Gastroesophageal sphincter (tissue), 4 donors: ENCODE results near the gene IZUMO4. TPM values are rescaled to one million over a fixed set of nuclear protein-coding genes. Genes with fewer than 3 reads are reported as not detected.

Experiments used
- ATAC-seq: fragments of 150-250 bp; one replicate; pipeline ENCODE4 v1.9.1; 2016; ENCODE audit warnings: mild to moderate bottlenecking, moderate library complexity
- H3K27ac ChIP-seq, 4 donors: fragments of 200-600 bp; sonication (generic) in 3 of 4; 1 replicate in 3 of 4; 2 replicates in 1 of 4; pipeline ENCODE4 v1.5.1; 2016 to 2019
- H3K27me3 ChIP-seq: fragments of 200-600 bp; sonication (generic); one replicate; pipeline ENCODE4 v1.5.1; 2019
- H3K36me3 ChIP-seq, 2 donors: fragments of 200-600 bp; sonication (generic); one replicate each; pipeline ENCODE4 v1.5.1; 2019; ENCODE audit warnings: control low read depth in 1 of 2
- H3K4me1 ChIP-seq, 3 donors: fragments of 200-600 bp; sonication (generic); 1 replicate in 2 of 3; 2 replicates in 1 of 3; pipeline ENCODE4 v1.5.1; 2016 to 2019; ENCODE audit warnings: control low read depth in 2 of 3
- H3K4me3 ChIP-seq, 2 donors: fragments of 200-600 bp; sonication (generic); one replicate each; pipeline ENCODE4 v1.5.1; 2019; ENCODE audit warnings: mild to moderate bottlenecking in 1 of 2, moderate library complexity in 1 of 2
- H3K9me3 ChIP-seq, 3 donors: fragments of 200-600 bp; sonication (generic); one replicate each; pipeline ENCODE4 v1.5.1; 2017 to 2019; ENCODE audit warnings: control low read depth in 2 of 3
- EP300 ChIP-seq: sonication (generic); formaldehyde crosslinking; IDR thresholded peaks from one replicate; pipeline ENCODE4 v1.6.1; 2017; ENCODE audit warnings: antibody characterized with exemption, mild to moderate bottlenecking
- POLR2A ChIP-seq, 2 donors: fragments of 450-650 bp; IDR thresholded peaks; one replicate each; pipeline ENCODE4 v1.6.1; 2017; ENCODE audit warnings: antibody characterized with exemption in 2 of 2, mild to moderate bottlenecking in 2 of 2, moderate library complexity in 1 of 2
- POLR2AphosphoS5 ChIP-seq: sonication (generic); formaldehyde crosslinking; IDR thresholded peaks from one replicate; pipeline ENCODE4 v1.6.1; 2017; ENCODE audit warnings: antibody characterized with exemption
- WGBS, 2 donors: methylation state at CpG; one replicate each; pipeline ENCODE4 v1.1.5; 2018; ENCODE audit warnings: low coverage in 1 of 2; 5-methylcytosine and 5-hydroxymethylcytosine counted together
- total RNA-seq, 4 donors: library from RNA; depleted of rRNA; stranded (reverse); fragments of >200 nt; gene quantifications; one replicate each; pipeline ENCODE4 v1.1.0, GENCODE V29; 2016
- TF ChIP-seq, protein P1 (sequence below), 4 experiments: fragments of 200-600 bp in 2 of 4; fragments of 450-650 bp in 2 of 4; sonication (generic) in 1 of 4; IDR thresholded peaks; one replicate each; pipeline ENCODE4 v1.5.1; 2017 to 2019; ENCODE audit warnings: antibody characterized with exemption in 4 of 4, mild to moderate bottlenecking in 2 of 4, moderate library complexity in 2 of 4

Gene IZUMO4
- total RNA-seq, 4 donors from 2014 or later, result 2.4 to 17.3 (median 4.3) TPM

DNA sequence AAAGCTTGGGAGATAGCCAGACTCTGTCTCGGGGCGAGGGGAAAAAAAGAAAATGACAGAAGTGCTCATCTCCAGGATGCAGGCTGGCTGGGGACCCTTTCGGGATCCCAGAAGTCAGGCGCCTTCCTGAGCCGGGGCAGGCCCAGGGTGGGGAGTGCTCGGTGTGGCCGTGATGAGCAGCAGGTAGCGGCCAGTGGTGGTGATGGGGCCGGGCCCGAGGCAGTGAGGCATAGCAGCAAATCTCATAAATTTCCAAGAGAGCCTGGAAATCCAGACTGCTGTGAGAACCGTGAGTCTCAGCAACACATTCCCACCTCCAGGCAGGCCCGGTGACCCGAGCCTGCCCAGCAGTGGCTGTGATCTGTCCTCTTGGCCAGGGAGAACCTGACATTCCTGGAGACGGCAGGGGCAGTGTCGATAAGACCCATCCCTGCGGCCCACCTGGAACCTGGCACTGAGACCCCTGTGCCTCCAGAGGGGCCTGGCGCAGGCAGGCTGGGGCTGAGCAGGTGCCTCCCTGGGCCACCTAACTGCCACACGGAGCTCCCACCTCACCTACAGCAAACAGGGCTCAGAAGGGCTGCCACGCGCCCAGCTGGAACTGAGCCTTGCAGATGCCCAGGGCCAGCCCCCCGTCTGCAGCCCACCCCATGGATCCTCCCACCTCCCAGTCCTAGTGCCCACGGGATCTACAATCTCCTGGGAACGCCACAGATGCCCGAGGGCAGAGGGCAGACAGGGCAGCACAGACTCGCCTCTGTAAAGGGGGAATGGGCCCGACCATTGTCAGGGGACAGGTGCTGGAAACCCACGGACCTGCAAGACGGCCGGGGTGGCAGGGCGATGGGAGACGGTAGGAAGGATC is 23.4 kb downstream of the IZUMO4 start:
- Histone ChIP-seq H3K27me3 (no peaks in the 10 kb centered on the region), H3K9me3 (no peaks in the 10 kb centered on the region), H3K4me1 (no peaks in the 10 kb centered on the region), H3K4me3 (no peak overlapping the region), H3K36me3 (peaks cover 0 to 100% of the 10 kb centered on the region in 2 donors), H3K27ac (no peak overlapping the region)
- TF ChIP-seq POLR2A (IDR thresholded peaks at IDR 0.05) (no peak), EP300 (no peak), POLR2AphosphoS5 (no peak)
- TF ChIP-seq, protein P1, sequence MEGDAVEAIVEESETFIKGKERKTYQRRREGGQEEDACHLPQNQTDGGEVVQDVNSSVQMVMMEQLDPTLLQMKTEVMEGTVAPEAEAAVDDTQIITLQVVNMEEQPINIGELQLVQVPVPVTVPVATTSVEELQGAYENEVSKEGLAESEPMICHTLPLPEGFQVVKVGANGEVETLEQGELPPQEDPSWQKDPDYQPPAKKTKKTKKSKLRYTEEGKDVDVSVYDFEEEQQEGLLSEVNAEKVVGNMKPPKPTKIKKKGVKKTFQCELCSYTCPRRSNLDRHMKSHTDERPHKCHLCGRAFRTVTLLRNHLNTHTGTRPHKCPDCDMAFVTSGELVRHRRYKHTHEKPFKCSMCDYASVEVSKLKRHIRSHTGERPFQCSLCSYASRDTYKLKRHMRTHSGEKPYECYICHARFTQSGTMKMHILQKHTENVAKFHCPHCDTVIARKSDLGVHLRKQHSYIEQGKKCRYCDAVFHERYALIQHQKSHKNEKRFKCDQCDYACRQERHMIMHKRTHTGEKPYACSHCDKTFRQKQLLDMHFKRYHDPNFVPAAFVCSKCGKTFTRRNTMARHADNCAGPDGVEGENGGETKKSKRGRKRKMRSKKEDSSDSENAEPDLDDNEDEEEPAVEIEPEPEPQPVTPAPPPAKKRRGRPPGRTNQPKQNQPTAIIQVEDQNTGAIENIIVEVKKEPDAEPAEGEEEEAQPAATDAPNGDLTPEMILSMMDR (IDR thresholded peaks at IDR 0.05), result no peak
- no peak for ATAC-seq
- WGBS, 2 donors, result 80 to 94% methylated on average over 2 to 7 of the region's 31 CpGs

DNA sequence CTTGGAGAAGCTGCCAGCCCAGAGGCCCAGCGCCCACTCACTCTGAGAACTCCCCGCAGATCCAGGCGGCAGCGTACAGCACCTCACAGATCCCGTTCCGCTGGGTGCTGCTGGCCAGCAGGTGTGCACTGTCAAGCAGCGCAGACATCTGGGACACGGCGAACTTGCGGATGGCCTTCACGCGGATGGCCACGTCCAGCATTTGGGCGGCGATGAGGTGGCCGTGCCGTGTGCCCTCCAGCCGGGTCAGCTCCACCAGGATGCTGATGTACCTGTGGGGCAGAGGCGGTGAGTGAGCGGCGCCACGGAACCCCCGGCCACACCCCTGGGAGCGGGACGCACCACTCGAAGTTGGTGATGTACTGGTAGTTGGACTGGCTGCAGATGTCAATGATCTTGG is 24.1 kb downstream of the IZUMO4 start:
- H3K36me3 ChIP-seq, result peaks cover 0 to 100% of the 10 kb centered on the region in 2 donors
- TF ChIP-seq, protein P1 (IDR thresholded peaks at IDR 0.05), result no peak
- TF ChIP-seq EP300 (no peak), POLR2AphosphoS5 (no peak), POLR2A (IDR thresholded peaks at IDR 0.05) (no peak)
- no peaks in the 10 kb centered on the region for H3K27me3 ChIP-seq
- no peak for ATAC-seq
- no peaks in the 10 kb centered on the region for H3K9me3 ChIP-seq
- H3K4me1 ChIP-seq, result no peaks in the 10 kb centered on the region
- H3K4me3 ChIP-seq, result no peak overlapping the region
- WGBS, 2 donors, result no CpG with 5 or more reads among the region's 26 CpGs
- no peak overlapping the region for H3K27ac ChIP-seq

DNA sequence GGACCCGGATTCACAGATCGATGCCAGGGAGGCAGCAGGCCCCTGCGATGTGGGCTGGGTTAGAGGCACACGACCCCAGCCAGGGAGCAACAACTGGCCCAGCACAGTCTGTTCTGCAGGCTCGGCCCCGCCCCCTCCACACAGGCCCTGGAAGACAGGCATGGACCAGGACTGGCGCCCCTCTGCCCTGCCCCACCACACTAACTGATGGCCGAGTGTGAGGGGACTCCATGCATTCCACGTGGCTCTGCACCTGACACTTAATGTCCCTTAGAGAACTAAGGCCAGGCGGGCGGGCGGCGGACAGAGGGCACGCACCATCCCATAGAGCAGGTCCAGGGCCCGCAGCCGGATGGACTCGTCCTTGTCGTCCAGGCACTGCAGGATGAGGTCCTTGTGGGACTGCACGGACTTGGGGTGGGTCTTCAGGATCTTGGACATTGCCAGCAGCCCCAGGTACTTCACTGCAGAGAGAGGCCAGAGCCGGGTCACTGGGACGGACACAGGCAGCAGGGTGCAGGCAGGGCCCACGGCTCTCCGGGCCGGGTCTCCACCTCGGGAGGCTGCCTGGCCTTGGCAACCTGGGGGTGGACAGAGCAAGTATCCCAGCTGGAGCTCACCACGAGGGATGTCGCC is 24.8 kb downstream of the IZUMO4 start:
- H3K27me3 ChIP-seq, result no peaks in the 10 kb centered on the region
- WGBS, 2 donors, result no CpG with 5 or more reads among the region's 27 CpGs
- ATAC-seq, result no peak
- no peak overlapping the region for H3K27ac ChIP-seq
- H3K36me3 ChIP-seq, result peaks cover 0 to 100% of the 10 kb centered on the region in 2 donors
- no peaks in the 10 kb centered on the region for H3K4me1 ChIP-seq
- no peaks in the 10 kb centered on the region for H3K9me3 ChIP-seq
- H3K4me3 ChIP-seq, result no peak overlapping the region
- no peak for TF ChIP-seq EP300
- no peak for TF ChIP-seq POLR2A (IDR thresholded peaks at IDR 0.05)
- no peak for TF ChIP-seq POLR2AphosphoS5
- TF ChIP-seq, protein P1 (IDR thresholded peaks at IDR 0.05), result no peak

DNA sequence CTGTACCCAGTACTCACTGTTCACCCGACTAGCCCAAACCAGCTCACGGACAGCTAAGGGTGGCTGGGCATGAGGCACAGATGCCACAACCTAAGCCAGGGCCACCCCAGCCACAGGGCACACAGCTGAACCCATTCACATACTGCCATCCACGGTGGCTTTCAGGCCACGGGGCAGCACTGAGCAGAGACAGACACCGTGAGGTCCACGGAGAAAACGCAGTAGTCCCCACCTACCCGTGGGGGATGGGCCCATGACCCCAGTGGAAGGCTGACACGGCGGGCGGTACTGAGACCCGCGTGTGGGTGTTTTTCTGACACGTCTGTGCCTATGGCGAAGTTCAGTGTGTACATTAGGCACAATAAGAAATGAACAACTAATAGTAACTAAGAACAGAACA is 25.5 kb downstream of the IZUMO4 start:
- Histone ChIP-seq H3K9me3 (no peaks in the 10 kb centered on the region), H3K4me3 (no peak overlapping the region)
- TF ChIP-seq EP300 (no peak), POLR2A (IDR thresholded peaks at IDR 0.05) (no peak), POLR2AphosphoS5 (no peak)
- TF ChIP-seq, protein P1 (IDR thresholded peaks at IDR 0.05), result no peak

More for the DNA sequence above, 25.5 kb downstream of the IZUMO4 start:
- H3K27me3 ChIP-seq, result no peaks in the 10 kb centered on the region
- H3K27ac ChIP-seq, result no peak overlapping the region
- no peak for ATAC-seq
- H3K36me3 ChIP-seq, result peaks cover 0 to 100% of the 10 kb centered on the region in 2 donors
- WGBS, 2 donors, result 77 to 83% methylated on average over 10 to 13 of the region's 15 CpGs
- H3K4me1 ChIP-seq, result no peaks in the 10 kb centered on the region
